Subcutaneous adipose tissue (tissue), 4 donors: ENCODE measurements around the gene CLCN1. TPM values are rescaled to one million over a fixed set of nuclear protein-coding genes. Genes with fewer than 3 reads are reported as not detected.

ENCODE experiments used
- total RNA-seq, 4 donors: library from RNA; depleted of rRNA; stranded (reverse); fragments of >200 nt; gene quantifications; one replicate each; pipeline ENCODE4 v1.1.0, GENCODE V29; 2016
- TF ChIP-seq, protein P1 (sequence below): fragments of 450-650 bp; IDR thresholded peaks from one replicate; pipeline ENCODE4 v1.5.1; 2016; ENCODE audit warnings: low read depth, mild to moderate bottlenecking, control low read depth, antibody characterized with exemption, moderate library complexity

CLCN1 gene
- total RNA-seq, 4 donors from 2014 or later: 0.38 TPM; not detected in 3

DNA sequence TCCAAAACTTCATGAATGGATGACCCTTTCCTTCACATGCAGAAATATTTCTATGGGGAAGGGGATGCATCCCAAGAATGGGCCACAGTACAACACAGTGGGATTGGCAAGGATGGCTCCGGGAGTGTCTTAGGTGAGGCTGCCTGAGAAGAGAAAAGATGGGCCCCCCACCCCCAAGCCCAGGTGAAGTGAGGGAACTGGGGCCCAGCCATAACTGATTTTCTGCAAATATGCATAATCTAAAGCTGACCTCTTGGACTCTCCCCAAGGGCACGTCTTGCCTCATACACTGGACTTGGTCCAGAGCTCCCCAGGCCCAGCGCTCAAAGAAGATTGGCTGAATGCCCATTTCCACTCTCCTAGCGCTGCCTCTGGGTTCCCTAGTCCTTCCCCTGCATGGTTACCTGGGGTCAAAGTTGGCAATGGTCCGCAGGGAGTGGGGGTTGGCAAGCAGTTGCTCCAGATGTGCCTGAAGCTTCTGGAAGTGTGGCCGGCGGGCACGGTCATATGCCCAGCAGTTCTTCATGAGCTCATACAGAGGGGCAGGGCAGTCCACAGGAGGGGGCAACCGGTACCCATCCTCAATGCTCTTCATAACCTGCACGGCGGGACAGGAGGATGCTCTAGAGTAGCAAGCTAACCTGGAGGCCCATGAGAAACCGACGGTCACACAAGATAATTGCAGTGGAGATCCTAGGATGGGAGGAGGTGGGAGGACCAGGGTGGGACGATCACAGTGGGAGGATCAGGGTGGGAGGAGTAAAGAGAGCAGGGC, 77.5 kb downstream of the CLCN1 start:
- TF ChIP-seq, protein P1, sequence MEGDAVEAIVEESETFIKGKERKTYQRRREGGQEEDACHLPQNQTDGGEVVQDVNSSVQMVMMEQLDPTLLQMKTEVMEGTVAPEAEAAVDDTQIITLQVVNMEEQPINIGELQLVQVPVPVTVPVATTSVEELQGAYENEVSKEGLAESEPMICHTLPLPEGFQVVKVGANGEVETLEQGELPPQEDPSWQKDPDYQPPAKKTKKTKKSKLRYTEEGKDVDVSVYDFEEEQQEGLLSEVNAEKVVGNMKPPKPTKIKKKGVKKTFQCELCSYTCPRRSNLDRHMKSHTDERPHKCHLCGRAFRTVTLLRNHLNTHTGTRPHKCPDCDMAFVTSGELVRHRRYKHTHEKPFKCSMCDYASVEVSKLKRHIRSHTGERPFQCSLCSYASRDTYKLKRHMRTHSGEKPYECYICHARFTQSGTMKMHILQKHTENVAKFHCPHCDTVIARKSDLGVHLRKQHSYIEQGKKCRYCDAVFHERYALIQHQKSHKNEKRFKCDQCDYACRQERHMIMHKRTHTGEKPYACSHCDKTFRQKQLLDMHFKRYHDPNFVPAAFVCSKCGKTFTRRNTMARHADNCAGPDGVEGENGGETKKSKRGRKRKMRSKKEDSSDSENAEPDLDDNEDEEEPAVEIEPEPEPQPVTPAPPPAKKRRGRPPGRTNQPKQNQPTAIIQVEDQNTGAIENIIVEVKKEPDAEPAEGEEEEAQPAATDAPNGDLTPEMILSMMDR: no peak

DNA sequence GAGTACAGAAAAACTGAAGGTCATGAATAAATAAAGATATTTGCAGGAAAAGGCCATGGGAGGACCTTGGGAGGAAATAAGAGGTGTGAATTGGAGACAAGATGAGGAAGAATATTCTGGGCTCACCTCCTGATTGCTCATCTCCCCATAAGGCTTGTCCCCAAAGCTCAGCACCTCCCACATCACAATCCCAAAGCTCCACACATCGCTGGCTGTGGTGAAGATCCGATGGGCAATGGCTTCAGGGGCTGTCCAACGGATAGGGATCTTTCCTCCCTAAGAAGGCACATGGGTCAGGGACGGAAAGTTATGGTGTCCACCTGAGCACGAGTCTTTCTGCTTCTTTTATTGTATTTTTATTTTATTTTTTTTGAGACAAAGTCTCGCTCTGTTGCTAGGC, 78.2 kb downstream of the CLCN1 start:
- TF ChIP-seq, protein P1: no peak

DNA sequence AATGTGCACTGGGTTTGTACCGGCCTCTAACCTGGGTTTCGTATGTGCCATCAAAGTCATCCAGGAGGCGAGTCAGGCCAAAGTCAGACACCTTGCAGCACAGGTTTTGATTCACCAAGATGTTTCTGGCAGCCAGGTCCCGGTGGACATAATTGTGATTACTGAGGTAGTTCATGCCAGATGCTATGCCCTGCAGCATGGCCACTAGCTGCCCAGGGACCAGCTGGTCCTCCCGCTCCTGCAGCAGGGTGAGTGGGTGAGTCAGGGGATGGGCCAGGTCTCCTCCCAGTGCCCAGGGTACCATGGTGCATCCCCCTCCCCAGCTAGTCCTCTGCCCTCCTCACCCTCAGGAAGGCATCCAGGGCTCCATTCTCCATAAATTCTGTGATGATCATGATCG, 78.9 kb downstream of the CLCN1 start:
- TF ChIP-seq, protein P1: no peak

DNA sequence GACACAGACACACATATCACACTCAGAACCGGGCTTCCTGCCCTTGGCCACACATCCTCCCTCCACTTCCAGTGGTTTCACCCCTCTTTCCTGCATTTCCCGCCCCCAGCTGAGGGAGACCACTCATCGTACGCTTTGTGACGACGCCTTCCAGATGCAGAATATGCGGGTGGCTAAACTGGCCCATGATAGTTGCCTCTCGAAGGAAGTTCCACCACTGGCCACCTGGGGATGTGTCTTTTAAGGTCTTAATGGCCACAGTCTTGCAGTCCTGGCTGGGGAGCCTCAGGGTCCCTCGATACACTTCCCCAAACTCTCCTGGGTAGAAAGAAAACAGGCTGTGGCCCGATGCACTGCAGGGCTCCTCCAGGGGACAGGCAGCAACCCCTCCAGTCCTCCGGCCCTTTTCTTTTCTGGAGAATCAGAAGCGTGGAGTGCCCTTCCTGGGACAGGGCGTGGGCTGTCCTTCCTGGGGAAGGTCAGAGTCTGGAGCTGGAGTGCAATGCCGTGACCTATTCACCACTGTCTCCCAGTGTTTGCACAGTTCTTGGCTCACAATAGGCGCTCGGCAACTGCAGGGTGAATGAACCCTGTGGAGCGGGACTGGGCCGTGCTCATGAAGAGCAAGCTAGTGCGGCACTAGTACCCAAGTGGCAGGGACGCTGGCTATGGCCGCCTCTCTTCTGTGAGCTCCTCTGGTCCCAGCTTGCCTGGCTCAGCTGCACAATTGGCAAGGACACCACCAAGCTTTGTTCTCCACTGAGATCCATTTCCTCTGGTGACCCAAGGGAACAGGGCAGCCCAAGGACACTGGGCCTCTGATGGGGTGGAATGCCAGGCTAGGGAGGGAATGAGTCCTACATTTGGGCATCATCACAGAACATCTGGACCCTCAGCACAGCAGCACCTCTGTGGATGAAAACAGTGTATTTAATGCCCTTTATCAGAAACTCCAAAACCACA, 79.6 kb downstream of the CLCN1 start:
- TF ChIP-seq, protein P1: no peak

DNA sequence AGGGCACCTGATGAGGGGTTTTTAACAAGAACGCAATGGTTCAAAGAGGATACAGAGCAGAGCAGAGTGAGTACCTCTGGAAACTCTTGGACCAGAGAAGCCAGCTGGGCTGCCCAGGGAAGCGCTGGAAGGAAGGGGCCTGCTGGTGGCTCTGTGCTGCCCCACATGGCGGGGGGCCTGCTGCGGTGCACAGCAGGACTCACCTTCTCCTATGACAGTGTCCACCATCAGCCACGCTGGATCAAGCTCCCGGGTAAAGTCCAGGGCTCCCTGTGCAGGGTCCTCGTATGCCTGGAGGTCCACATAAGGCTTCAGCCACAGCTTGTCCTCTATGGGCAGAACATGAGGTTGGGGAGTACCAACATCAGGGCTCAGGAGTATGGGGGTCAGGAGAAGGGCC, 80.3 kb downstream of the CLCN1 start:
- TF ChIP-seq, protein P1: no peak

DNA sequence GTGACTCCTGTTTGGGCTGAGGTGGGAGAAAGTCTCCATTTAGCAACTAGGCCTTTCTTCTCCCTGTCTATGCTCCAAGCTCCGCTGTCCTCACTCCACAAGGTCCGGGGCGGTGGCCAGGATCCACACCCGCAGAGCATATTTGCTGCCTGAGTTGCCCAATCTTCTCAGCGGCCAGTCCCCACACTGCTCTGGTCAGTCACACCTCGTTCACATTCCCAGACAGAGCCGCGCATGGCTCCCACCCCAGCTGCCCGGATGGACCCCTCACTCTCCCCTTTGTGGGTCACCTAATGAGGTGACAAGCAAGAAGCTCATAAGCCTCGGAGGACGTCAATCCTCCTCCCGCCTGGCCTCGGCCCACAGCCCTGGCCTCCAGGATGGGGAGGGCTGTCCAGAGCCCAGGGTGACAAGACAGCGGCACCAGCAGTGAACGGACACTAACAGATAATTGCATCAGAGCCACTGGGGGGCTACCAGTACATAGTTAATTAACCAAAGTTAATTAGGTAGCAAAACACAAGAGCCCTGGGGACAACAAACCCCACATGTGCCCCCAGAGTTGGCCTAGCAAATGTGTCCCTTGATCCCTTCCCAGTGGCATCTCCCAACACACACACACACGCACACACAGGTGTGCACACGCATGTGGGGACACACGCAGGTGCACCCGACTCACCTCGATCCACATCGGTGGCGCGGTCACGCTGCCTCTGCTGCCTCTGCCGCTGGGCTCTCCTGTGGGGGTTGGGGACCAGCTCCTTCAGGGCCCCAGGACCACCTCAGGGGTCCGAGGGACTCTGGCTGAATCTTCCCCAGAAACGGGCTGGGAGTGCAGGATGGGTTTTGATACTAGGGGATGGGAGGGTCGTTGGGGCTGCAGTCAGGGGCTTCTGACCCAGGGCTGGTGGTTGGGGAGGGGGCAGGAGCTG, 81.0 kb downstream of the CLCN1 start:
- TF ChIP-seq, protein P1: no peak
